Mesothelial cell of epicardium (in vitro differentiated cells): Measurements from ENCODE around the gene DLX4. TPM values are rescaled to one million over a fixed set of nuclear protein-coding genes. Genes with fewer than 3 reads are reported as not detected.
A peak's percentile ranks its signal among the peaks of the same experiment; 100 is the strongest.

Experiments used
- DNase-seq, 2 experiments: peaks; one replicate each; pipeline ENCODE4 v3.0.0; 2021; ENCODE audit warnings: low spot score in 2 of 2; ENCODE audit not compliant: unreplicated experiment in 2 of 2
- H3K27ac Mint-ChIP-seq: 2 replicates; pipeline ENCODE4 v1.8.0; 2021; ENCODE audit warnings: mixed read lengths
- H3K27me3 Mint-ChIP-seq: 2 replicates; pipeline ENCODE4 v1.8.0; 2021; ENCODE audit warnings: low read depth, mixed read lengths
- H3K36me3 Mint-ChIP-seq: 2 replicates; pipeline ENCODE4 v1.8.0; 2021; ENCODE audit warnings: mixed read lengths
- H3K4me1 Mint-ChIP-seq: 2 replicates; pipeline ENCODE4 v1.8.0; 2021; ENCODE audit warnings: mixed read lengths
- H3K4me3 Mint-ChIP-seq: 2 replicates; pipeline ENCODE4 v1.8.0; 2021; ENCODE audit warnings: mild to moderate bottlenecking, moderate library complexity, mixed read lengths
- H3K9me3 Mint-ChIP-seq: 2 replicates; pipeline ENCODE4 v1.8.0; 2021; ENCODE audit warnings: mixed read lengths
- CTCF ChIP-seq: fragments of 200-600 bp; sonication (generic); IDR thresholded peaks from one replicate; pipeline ENCODE4 v1.5.0; 2021; ENCODE audit warnings: antibody characterized with exemption; ENCODE audit not compliant: unreplicated experiment
- total RNA-seq: library from RNA; stranded (reverse); gene quantifications from 3 replicates; pipeline ENCODE4 v1.2.1, GENCODE V29; 2021

The DLX4 gene
- total RNA-seq, 1 donor from 2014 or later, result 2.7 TPM

- Mint-ChIP-seq H3K27me3 (peaks cover 25% of the 10 kb centered on the region), H3K9me3 (no peaks in the 10 kb centered on the region), H3K4me1 (peaks cover 16% of the 10 kb centered on the region), H3K4me3 (no peak overlapping the region), H3K27ac (no peak overlapping the region), H3K36me3 (no peaks in the 10 kb centered on the region)
- no peak for TF ChIP-seq CTCF
- no peak for DNase-seq
Observed at GRCh38 chr17:49985310-49985990, 16.5 kb downstream of the DLX4 start.

- H3K4me3 Mint-ChIP-seq, result no peak overlapping the region
- no peak for TF ChIP-seq CTCF
- H3K27ac Mint-ChIP-seq, result no peak overlapping the region
- DNase-seq, result no peak
- H3K27me3 Mint-ChIP-seq, result peaks cover 21% of the 10 kb centered on the region
- H3K4me1 Mint-ChIP-seq, result peaks cover 7% of the 10 kb centered on the region
- H3K36me3 Mint-ChIP-seq, result no peaks in the 10 kb centered on the region
- no peaks in the 10 kb centered on the region for H3K9me3 Mint-ChIP-seq
Observed at GRCh38 chr17:49986396-49987289, 17.7 kb downstream of the DLX4 start.

- no peak for TF ChIP-seq CTCF
- no peak overlapping the region for H3K4me3 Mint-ChIP-seq
- no peaks in the 10 kb centered on the region for H3K36me3 Mint-ChIP-seq
- H3K27ac Mint-ChIP-seq, result no peak overlapping the region
- DNase-seq, result no peak
- H3K9me3 Mint-ChIP-seq, result no peaks in the 10 kb centered on the region
- H3K27me3 Mint-ChIP-seq, result peaks cover 24% of the 10 kb centered on the region
- peaks cover 7% of the 10 kb centered on the region for H3K4me1 Mint-ChIP-seq
Observed at GRCh38 chr17:49987290-49987585, 18.2 kb downstream of the DLX4 start.

GRCh38 chr17:49987681-49988441 lies 18.9 kb downstream of the DLX4 start:
- TF ChIP-seq CTCF, result no peak
- Mint-ChIP-seq H3K4me3 (no peak overlapping the region), H3K4me1 (peaks cover 9% of the 10 kb centered on the region), H3K9me3 (no peaks in the 10 kb centered on the region), H3K27ac (no peak overlapping the region), H3K27me3 (peaks cover 22% of the 10 kb centered on the region), H3K36me3 (no peaks in the 10 kb centered on the region)
- peak in 1 of 2 experiments; percentile 37 for DNase-seq

- Mint-ChIP-seq H3K27ac (no peak overlapping the region), H3K9me3 (no peaks in the 10 kb centered on the region), H3K27me3 (peaks cover 29% of the 10 kb centered on the region), H3K4me1 (peaks cover 18% of the 10 kb centered on the region), H3K4me3 (no peak overlapping the region), H3K36me3 (no peaks in the 10 kb centered on the region)
- TF ChIP-seq CTCF, result no peak
- DNase-seq, result peak in 1 of 2 experiments; percentile 28
Observed at GRCh38 chr17:49989518-49989880, 20.5 kb downstream of the DLX4 start.
